HAP-1 (cell line): Measurements from ENCODE around the gene HOXA13.

ENCODE experiments used
- DNase-seq, 2 experiments: peaks; one replicate each; pipeline ENCODE4 v3.0.0-alpha.2; 2016 to 2020; ENCODE audit warnings: low spot score in 2 of 2
- H3K27me3 ChIP-seq: fragments of 250-450 bp; sonication (Bioruptor Pico); 2 replicates; pipeline ENCODE4 v1.5.1; 2020; ENCODE audit warnings: low read depth, mild to moderate bottlenecking, moderate library complexity
- H3K36me3 ChIP-seq: fragments of 250-450 bp; sonication (Bioruptor Pico); replicated peaks from 2 replicates; pipeline ENCODE4 v1.5.1; 2020; ENCODE audit warnings: mild to moderate bottlenecking
- H3K4me1 ChIP-seq: fragments of 250-450 bp; sonication (Bioruptor Pico); 2 replicates; pipeline ENCODE4 v1.5.1; 2020; ENCODE audit warnings: mild to moderate bottlenecking
- H3K4me3 ChIP-seq: fragments of 250-450 bp; sonication (Bioruptor Pico); 2 replicates; pipeline ENCODE4 v1.5.1; 2020; ENCODE audit warnings: mild to moderate bottlenecking, moderate library complexity
- H3K9me3 ChIP-seq: fragments of 250-450 bp; sonication (Bioruptor Pico); 2 replicates; pipeline ENCODE4 v1.5.1; 2020; ENCODE audit warnings: mild to moderate bottlenecking, moderate library complexity
- in situ Hi-C: fragments of 300-500 bp; cut with MboI; formaldehyde crosslinking; loops from 3 replicates; pipeline ENCODE4 v1.14.3; 2020; ENCODE audit warnings: low sequenced_read_pairs, inconsistent platforms, mixed read lengths

HOXA13 gene

DNA sequence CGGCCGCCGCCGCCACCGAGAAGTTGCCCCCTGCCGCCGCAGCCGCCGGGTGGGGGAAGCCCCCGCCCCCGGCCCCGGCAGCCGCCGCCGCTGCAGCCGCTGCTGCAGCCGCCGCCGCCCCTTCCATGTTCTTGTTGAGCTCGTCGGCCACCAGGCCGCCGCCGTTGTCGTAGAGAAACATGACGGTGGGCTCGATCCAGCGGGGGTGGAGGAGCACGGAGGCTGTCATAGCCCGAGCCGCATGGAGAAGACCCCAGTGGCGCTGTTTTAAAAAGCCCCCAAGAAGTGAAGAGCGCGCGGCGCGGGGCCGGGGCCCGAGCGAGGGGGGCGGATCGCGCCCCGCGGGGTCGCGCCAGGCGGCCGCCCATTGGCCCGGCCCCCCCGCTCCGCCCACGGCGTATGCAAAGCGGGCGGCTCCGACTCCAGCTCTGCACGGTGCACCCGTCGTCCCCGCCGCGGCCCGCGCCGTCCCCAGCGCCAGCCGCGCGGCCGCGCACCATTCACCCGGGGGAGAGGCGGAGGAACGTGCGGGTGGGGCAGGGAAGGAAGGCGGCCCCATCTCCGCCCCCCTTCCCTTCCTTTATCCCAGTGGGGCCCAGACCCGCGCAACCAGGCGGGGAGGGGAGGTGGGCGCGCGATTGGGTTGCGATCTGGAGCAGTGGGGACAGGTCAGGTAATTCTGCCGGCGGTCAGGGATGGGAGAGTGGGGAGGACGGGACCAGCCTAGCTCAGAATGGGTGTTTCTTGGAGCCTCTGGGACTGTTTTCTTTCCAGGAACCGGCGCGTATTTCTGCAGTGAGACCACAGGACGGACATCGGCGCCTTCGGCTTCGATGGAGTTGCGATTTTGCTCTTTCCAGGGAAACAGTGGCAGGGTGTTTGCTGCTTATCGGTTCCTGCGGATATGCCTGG lies at the start of gene HOXA13:
Gene HOXA13 (minus strand): TSS at position 243 of the 912 bp plus-strand sequence. CDS start 14 bp downstream, at position 229.
- Histone ChIP-seq H3K4me1 (peaks cover 24% of the 10 kb centered on the region), H3K4me3 (peak within 1 kb of the TSS; percentile 65), H3K9me3 (no peaks in the 10 kb centered on the region), H3K36me3 (peaks cover 9% of the 10 kb centered on the region), H3K27me3 (no peaks in the 10 kb centered on the region)
- peak; percentile 83 to 91 for DNase-seq
- in situ Hi-C loops = loop anchor here (5.0 to 10.0 kb wide), 4 partner anchors 385 to 817 kb away; partner anchors contain the start of gene TAX1BP1

DNA sequence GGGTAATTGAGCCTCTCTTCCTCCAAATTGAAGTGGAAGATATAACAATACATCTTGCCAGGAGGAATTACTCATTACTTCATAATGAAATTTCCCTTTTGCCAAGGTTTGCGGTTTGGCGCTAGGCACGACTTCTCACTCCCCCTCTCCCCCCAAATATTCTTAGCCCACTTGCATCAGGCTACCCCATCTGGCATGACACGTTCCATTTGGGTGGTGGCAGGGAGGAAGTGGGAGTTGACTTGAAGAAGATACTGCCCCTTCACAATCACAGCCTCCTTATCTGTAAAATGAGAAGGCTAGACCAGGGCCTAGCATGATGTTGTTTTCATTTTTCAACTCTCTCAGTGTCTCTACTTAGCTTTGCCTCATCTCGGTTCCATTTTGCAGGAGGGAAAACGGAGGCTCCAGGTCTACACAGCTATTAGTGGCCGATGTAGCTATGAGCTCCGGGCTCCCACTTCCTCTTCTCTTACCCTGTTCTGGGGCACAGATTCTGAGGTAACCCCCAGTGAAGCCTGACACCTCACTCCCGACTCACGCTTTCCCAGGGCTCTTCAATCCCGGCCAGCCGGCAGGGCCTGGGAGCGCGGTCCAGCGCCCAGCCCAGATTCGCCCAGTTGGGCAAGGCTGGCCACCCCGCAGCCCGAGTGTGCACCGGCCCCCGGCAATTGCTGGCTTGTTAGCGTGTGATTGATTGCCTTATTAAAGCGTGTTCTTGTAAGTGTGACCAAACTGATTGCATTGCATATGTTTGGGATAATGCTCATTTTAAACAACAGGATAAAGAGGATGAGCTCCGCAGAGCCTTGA lies 49.2 kb upstream of the HOXA13 start:
- Histone ChIP-seq H3K27me3 (no peaks in the 10 kb centered on the region), H3K4me3 (no peak overlapping the region), H3K36me3 (no peaks in the 10 kb centered on the region), H3K4me1 (no peaks in the 10 kb centered on the region), H3K9me3 (no peaks in the 10 kb centered on the region)
- in situ Hi-C loops = no loop called here
- no peak for DNase-seq

DNA sequence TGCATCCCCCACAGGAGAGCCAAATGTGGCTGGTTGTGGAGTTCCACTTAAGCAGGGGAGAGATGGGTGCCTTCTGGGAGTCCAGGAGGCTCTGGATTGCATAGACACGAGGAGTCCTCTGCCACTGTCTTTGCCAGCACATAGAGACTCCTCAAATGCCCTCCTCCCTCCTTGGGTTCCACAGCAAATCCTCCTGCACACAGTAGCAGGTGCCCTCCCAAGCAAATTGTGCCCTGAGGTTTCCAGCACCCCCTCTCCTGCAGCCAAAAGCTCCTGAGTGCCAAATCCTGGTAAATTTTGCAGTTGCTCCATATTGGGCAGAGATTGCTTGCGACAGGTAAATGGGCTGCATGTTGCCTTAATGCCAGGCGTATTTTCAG lies 48.5 kb upstream of the HOXA13 start:
- DNase-seq = no peak
- in situ Hi-C loops = no loop called here
- Histone ChIP-seq H3K4me3 (no peak overlapping the region), H3K36me3 (no peaks in the 10 kb centered on the region), H3K27me3 (no peaks in the 10 kb centered on the region), H3K4me1 (no peaks in the 10 kb centered on the region), H3K9me3 (no peaks in the 10 kb centered on the region)

DNA sequence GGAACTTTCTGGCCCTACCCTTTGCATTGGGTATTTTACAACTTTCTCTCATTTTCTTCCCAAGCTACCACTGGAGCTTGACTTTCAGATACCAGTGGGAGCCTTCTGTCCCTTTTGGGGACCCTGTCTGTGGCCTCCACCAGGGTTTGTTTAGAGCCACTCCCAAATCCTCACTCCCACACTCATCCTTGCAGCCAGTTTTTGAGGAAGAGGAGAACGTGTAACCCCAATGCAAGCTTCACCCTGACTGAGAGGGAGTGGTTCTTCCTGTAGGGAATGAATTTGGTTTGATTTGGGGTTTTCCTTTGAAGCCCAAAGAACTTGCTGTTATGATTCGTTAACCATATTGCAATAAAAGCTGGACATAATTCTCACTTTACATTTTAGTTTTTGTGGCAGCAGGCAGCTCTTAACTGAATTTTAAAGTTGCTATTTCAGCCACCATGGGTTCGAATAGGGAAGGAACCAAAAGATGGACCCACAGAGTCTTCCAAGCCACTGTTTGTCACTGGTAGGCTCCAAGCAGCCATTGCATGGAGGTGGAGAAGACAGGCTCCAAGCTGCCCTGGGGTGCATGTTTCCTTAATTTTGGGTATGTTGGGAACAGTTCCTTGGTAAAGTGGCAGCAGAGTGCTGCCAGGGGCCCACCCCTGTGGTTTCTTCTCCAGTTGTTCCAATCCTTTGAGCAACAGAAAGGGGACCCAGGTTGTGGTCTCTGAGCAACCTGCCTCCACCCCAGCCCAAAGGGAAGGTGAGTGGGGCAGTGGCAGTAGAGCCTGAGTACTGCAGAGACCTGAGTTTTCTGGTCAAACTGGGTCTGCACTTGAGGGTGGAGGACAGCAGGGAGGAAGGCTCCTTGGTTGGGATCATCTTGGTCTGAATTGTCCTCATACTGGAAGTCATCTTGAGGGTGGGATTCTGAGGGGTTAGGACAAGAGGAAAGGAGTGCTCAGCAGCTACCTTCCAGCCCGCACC lies 47.8 kb upstream of the HOXA13 start:
- Histone ChIP-seq H3K4me3 (no peak overlapping the region), H3K27me3 (no peaks in the 10 kb centered on the region), H3K36me3 (no peaks in the 10 kb centered on the region), H3K4me1 (peaks cover 4% of the 10 kb centered on the region; the same call in 1 of the 2 replicates), H3K9me3 (no peaks in the 10 kb centered on the region)
- in situ Hi-C loops = no loop called here
- no peak for DNase-seq

DNA sequence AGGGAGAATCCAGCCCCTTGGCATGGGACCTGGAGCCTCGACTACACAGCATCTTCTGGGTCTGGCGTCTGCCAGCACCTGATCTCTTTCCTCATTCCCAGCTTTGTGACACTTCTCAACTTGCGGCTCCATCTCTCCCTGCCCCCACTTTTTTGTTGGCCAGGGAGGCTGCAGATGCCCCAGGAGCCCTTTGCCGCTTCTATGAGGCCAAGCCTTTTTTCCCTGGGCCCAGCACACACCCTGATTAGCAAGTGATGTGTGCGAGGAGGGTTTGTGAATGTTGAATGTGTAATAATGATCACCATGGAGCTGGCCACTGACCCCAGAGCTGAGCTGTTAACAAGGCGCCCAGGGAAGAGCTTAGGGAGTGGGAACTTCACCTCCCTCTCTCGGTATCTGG lies 47.1 kb upstream of the HOXA13 start:
- in situ Hi-C loops = no loop called here
- Histone ChIP-seq H3K9me3 (no peaks in the 10 kb centered on the region), H3K36me3 (no peaks in the 10 kb centered on the region), H3K4me1 (peaks cover 11% of the 10 kb centered on the region), H3K4me3 (no peak overlapping the region), H3K27me3 (no peaks in the 10 kb centered on the region; the same call in 1 of the 2 replicates)
- DNase-seq = no peak

DNA sequence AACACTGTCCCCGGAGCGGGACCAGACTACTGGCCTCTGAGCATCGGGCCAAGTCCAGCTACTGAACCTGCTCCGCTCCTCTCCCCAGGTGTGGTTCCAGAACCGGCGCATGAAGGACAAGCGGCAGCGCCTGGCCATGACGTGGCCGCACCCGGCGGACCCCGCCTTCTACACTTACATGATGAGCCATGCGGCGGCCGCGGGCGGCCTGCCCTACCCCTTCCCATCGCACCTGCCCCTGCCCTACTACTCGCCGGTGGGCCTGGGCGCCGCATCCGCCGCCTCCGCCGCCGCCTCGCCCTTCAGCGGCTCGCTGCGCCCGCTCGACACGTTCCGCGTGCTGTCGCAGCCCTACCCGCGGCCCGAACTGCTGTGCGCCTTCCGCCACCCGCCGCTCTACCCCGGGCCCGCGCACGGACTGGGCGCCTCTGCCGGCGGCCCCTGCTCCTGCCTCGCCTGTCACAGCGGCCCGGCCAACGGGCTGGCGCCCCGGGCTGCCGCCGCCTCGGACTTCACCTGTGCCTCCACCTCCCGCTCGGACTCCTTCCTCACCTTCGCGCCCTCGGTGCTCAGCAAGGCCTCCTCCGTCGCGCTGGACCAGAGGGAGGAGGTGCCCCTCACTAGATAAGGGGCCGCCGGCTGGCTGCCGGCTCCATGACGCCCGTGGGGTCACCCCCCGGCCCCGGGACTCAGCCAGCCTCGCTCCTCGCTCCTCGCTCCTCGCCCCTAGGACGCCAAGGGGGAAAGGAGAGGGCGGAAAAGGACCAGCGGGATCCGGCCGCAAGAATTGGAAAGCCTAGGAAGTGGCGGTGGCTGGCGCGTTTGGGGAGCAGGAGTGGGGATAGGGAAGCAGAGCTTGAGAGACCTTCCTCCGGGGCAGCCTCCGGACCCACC lies 46.2 kb upstream of the HOXA13 start:
- DNase-seq = no peak
- Histone ChIP-seq H3K4me1 (peaks cover 15% of the 10 kb centered on the region), H3K27me3 (no peaks in the 10 kb centered on the region; the same call in 1 of the 2 replicates), H3K36me3 (no peaks in the 10 kb centered on the region), H3K4me3 (no peak overlapping the region), H3K9me3 (no peaks in the 10 kb centered on the region)
- in situ Hi-C loops = no loop called here

DNA sequence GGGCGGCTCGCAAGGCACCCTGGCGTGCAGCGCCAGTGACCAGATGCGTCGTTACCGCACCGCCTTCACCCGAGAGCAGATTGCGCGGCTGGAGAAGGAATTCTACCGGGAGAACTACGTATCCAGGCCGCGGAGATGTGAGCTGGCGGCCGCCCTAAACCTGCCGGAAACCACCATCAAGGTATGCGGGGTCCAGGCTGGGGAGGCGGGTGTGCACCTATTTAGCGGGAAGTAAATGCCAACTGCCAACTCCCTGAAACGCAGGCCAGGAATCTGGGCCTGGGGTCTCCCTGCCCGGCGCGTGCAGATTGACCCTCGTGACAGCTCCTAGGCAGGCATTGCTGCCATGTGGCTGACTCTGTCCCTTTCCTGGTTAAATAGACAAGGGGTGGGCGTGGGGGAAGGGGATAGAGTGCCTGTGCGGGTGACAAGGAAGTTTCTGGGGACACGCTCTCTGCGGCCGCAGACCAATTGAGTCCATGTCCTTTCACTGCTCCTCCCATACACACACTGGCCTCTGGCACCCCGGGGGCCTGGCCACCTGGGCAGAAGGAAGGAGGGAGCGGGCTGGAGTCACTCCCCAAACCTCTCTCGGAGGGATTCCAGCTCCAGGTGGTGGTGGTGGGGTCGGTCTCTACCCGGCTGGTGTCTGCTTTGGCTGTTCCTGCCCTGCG lies 45.4 kb upstream of the HOXA13 start:
- Histone ChIP-seq H3K4me3 (no peak overlapping the region), H3K27me3 (no peaks in the 10 kb centered on the region; the same call in 1 of the 2 replicates), H3K4me1 (peaks cover 15% of the 10 kb centered on the region), H3K9me3 (no peaks in the 10 kb centered on the region), H3K36me3 (no peaks in the 10 kb centered on the region)
- no peak for DNase-seq
- in situ Hi-C loops = no loop called here

DNA sequence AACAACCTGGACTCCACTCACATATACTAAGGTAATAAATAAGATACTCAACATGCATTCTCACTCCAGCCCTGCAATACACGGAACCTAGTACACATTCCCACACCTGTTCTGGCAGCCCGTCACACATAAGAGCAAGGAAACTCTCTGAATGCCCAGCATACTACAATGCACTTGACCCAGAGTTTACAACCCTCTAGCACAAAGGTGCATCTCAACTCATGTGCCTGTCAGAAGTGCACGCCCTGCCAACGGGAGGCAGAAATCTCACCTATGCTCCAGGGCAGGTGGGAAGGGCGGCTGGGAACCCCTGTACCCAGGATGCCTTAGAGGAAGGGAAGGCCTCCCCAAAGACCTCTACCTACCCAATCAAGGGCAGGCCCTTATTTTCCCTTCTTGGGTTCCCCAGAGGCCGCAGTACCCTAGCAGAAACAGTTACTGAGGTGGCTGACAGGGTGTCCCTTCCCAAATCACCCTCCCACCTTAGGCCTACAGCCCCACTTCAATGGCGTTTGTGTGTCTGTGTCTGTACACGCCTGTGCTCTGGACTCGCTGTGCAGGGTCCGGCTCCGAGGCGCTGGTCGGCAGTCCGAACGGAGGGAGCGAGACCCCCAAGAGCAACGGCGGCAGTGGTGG lies 44.7 kb upstream of the HOXA13 start:
- in situ Hi-C loops = no loop called here
- no peak for DNase-seq
- peaks cover 15% of the 10 kb centered on the region for H3K4me1 ChIP-seq
- H3K4me3 ChIP-seq = no peak overlapping the region
- H3K9me3 ChIP-seq = no peaks in the 10 kb centered on the region
- no peaks in the 10 kb centered on the region for H3K36me3 ChIP-seq
- H3K27me3 ChIP-seq = no peaks in the 10 kb centered on the region; the same call in 1 of the 2 replicates

DNA sequence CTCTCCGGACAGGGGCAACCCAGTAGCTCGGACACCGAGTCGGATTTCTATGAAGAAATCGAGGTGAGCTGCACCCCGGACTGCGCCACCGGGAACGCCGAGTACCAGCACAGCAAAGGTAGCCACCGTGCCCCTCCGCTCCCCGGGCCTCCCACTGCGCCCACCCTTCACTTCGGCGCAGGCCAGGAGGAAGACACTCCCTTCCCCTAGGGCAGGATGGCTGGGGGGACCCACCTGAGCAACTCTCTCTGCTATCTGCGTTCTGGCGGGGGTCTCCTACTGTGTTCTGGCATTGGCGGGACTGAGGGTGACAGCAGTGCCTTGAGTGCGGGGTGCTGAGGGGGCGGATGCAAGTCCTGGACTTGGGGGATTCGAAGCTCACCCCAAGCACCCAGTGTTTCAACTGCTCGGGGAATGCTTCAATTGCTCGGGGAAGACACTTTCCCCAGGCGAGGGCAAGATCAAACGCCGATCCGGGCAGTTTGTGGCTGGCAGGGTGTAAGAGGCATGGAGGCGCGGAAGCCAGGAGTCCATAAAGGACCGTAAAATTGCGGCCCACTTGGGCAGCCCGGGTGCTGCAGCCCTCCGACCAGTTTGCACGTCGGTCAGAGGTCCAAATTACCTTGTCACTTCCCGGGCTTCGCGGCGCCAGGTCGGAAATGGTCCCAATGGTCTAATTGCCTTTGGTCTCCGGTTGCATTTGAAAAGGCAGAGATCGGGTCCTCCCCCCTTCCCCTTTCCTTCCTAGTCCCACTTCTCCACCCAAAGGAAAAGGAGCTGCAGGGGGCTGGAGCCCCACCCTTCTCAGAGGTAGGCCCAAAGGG lies 43.7 kb upstream of the HOXA13 start:
- Histone ChIP-seq H3K36me3 (no peaks in the 10 kb centered on the region), H3K9me3 (no peaks in the 10 kb centered on the region), H3K4me3 (peak overlapping the region; percentile 31; the same call in 1 of the 2 replicates), H3K4me1 (peaks cover 15% of the 10 kb centered on the region), H3K27me3 (no peaks in the 10 kb centered on the region; the same call in 1 of the 2 replicates)
- in situ Hi-C loops = no loop called here
- no peak for DNase-seq

DNA sequence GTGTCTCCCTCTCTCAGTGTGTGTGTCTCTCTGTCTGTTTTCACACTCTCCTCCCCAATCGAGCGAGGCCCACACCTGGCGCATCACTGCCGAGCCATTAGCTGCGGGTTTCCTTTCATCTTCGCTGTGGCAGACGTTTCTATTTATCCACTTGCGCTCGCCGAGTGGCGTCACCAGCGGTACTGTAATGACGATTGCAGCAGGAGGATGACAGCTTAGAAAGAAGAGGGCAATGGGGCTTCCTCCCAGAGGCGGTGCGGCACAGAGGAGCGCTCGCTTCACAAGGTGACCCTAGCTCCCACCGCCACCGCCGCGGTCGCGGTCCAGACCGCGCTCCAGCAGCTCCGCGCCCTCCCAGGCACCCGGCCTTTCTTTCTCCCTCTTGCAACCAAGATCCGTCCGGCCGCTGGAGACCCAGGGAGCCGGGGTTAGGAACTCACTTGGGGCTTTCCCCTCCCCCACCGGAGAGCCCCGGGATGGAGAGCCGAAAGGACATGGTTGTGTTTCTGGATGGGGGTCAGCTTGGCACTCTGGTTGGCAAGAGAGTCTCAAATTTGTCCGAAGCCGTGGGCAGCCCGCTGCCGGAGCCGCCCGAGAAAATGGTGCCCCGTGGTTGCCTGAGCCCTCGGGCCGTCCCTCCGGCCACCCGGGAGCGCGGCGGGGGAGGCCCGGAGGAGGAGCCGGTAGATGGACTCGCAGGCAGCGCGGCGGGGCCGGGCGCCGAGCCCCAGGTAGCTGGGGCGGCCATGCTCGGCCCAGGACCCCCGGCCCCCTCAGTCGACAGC lies 42.9 kb upstream of the HOXA13 start, which contains the start of gene EVX1:
Gene EVX1 (plus strand): TSS at position 248 of the 785 bp plus-strand sequence. CDS start 229 bp downstream, at position 477.
- Histone ChIP-seq H3K9me3 (no peaks in the 10 kb centered on the region), H3K4me1 (peaks cover 15% of the 10 kb centered on the region), H3K36me3 (no peaks in the 10 kb centered on the region), H3K27me3 (no peaks in the 10 kb centered on the region; the same call in 1 of the 2 replicates), H3K4me3 (peak within 1 kb of the TSS; percentile 31)
- in situ Hi-C loops = no loop called here
- DNase-seq = peak; percentile 43 to 57
